ENCODE measurements around the gene NFYC.

NFYC gene

DNA sequence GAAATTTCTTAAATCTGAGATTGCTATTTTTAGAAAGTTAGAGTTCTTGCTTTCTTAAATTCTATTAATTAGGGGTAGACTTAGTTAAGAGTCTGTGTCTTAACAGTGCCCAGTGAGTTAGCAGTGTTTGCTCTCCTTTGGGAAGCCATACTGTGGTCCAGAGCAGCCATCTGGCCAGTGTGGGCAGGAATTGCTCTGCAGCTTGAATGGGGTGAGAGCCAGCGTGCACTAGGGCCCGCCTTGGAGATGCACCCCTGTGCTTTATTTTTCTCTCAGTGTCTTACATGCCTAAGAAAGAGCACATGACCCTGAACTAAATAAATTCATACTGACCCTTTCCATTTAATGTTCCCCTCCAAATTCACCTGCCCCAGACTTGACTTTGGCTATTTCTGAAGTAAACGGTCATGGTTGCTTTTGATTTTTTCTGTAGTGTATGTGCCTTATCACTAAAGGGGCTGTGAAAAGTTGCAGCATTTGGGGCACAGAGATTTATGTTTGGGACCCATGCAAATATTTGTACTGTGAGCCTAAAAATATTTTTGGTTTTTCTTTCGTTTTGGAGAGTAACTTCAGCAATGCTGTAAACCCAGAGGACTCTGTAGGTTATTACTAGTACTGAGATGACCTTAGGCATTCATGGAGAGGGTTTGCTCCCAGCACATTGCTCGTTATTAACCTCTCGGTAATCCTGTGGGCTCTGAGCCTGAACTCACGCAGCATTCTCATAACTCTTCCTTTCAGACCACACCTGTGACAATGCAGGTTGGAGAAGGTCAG lies 70.8 kb downstream of the NFYC start:
- DNase-seq = no peak

DNA sequence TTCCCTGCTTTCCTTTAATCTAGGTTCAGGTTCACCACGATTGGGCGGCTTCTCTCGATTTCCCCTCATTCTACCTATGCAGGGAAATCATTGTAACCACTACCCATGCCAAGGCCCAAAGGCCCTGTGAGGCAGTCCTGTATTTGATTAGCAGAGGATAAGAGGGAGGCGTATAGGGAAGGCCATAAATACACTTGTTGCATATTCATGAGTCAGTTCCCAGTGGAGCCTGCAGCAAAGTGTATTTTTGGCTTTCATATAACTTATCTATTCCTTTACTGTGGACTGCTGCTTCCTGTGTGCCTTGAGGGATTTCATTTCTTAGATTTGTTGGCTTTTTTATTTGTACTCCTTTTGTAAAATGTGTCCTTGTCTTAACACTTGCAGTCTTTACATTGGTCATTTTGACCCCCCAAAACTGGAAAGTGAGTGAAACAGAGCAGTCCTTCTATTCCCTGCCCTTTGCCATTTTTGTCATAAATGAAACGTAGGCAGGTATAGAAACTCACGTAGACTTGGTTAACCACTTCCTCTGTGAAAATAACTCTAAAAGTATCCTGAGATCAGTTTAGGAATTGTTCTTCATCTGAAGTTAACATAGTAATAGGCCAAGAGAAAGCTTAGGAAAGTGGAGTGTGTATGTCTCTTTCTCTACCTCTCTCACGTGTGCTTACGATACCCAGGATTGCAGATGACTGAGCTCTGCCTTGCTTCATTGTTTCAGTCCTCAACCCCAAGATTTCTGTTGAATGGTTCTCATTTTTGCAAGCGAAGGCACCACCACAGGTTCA lies 72.4 kb downstream of the NFYC start:
- no peak for DNase-seq

DNA sequence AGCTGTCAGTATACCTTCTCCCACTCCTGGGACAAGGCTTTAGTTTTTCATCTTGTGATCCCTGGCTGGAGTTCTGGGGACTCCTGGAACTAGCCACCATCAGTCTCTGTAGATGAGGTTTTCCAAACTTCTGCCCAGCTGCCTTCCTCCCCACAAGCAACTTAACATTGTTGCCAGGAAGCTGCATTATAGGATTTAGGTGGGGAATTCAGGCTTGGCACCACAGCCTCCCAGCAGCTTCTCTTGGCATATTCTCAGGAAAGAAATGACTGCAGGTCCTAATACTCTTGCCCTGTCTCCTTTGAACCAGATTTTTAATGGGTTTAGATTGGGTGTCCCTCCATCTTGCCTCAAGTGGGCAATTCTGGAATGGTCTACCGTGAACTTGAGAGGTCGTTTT lies 73.5 kb downstream of the NFYC start:
- no peak for DNase-seq

DNA sequence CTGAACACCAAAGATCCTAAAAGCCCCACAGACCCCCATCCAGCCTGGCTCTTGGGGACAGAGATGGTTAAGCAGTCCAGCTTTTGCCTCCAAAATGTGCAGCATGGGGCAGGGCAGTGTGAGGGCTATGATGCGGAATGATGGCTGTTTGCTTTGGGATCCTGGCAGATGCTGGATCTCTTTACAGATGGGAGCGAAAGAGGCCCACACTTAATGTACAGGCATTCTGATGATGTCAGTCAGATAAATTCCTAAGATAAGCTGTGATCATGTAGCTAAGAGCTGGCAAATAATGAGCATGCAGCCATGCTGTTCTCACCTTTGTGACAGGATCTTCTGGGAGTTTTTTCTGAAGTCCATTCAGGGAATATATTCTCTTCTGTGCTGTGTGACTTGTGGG lies 74.5 kb downstream of the NFYC start:
- DNase-seq = no peak

DNA sequence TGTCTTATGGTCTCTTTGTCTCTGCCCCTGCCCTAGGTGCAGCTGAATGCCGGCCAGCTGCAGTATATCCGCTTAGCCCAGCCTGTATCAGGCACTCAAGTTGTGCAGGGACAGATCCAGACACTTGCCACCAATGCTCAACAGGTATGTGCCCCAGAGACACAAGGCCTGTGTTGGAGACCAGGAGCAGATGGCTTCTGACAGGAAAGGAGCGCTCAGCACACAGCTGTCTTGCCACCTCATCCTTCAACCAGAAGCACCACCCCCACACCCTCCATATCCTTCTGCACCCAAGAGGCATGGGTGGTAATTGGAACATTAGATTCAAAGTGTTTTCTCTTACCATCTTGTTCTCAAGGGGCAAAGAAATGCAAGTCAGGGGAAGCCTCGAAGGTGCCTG lies 75.1 kb downstream of the NFYC start:
- no peak for DNase-seq

DNA sequence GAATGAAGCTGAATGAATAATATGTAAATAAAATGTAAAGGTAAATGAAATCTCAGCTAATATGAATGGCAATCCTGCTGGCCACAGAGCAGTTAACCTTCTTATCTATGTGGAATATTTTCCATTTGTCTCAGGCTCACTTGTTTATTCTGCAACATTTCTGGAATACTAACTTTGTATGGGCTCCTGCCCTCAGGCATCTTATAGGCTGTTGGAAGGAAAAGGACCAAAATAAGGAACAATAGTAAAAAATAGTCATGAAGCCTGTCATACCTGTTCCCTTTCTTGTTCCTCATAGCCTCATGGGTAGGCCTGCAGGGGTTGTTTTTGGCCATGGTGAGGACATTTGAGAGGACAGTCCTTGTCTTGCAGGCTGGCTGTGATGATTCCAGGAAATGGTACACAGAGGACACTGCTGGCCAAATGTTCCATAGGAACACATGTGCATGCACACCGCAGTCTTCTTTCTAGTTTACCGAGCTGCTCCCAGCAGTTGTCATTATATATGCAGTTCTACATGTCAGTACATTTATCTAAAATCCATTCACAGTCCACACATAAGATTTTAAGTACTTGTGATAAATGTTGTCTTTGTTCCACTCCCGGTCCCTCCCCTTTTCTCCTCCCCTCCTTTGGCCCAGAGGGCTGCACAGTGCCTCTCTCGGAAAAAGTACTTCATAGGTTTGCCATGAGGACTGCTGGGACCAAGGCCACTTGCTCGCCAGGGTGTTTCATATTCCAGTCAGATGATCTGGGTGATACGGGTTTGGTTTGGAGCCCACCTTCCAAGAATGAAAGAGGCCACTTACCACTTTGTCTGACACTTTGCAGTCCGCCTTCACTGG lies 76.9 kb downstream of the NFYC start:
- DNase-seq = no peak

DNA sequence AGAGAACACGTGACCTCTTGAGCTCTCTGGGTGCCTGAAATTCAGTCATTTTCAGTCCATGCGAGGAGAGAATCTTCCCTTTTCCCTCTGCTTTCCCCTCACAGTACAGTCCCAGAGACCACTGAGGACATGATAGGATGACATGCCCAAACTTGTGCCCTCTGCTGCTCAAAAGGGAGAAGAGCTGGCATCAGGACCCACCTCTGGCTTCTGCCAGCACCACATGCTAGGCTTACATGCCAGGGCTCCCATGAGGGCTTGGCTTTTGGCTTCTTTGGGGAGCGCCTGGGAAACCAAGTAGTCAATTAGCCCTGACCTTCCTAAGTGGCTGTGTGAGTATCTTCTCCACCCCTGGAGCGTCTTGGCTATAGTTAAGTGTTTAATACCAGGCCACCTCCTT lies 78.3 kb downstream of the NFYC start:
- DNase-seq = no peak

DNA sequence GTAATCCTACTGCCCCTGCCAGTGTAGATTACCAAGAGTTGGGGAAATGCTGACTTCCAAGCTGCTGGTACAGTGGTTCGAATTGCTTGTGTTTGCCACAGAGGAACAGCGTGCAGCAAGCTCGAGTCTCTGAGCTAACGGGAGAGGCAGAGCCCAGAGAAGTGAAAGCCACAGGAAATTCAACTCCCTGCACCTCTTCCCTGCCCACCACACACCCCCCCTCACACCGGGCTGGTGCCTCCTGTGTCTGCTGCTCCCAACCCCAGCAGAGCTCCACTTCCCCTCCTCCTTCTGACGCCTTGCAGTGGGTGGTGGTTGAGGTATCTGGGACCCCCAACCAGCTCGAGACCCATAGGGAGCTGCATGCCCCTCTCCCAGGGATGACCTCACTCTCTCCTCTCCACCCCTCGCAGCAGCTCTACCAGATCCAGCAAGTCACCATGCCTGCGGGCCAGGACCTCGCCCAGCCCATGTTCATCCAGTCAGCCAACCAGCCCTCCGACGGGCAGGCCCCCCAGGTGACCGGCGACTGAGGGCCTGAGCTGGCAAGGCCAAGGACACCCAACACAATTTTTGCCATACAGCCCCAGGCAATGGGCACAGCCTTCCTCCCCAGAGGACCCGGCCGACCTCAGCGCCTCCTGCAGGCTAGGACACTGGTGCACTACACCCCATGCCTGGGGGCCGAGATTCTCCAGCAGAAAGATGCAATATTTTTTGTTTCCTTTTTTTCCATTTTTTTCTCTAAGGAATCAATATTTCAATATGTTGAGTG lies 79.0 kb downstream of the NFYC start:
- no peak for DNase-seq

DNA sequence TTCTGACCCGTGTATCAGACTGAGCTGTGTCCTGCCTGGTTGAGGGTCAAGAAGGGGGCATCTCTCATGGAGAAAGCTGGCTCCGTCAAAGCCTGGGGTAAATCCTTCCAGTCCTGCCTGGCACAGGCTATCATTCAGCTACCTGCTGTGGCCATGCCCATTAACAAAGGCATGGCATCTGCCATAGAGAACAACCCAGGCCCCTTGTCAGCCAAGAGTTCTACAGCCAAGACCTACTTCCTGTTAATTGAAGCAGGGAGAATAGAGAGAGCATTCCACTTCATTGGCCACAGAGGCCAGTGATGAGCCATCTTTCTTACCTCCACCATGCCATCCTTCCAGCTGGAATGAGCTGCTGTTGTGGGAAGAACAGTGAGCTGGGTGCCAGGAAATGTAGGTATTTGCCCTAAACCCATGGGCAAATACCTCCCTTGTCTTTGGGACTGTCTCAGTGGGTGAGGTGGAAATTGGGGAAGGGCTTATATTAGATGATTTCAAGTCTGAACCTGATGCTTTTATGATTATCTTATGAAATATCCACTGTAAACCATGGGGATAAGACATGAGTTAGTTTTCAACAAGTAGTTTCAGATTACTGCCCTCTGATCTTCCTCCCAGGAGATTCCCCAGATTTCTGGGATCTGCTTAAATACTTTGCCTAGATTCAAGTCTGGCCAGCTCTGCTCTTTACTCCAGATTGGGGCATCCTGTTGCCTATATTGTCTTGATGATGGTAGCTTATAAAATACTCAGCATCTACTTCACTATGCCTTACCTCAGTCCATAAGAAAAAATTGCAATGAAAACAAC lies 80.8 kb downstream of the NFYC start:
- DNase-seq = no peak

DNA sequence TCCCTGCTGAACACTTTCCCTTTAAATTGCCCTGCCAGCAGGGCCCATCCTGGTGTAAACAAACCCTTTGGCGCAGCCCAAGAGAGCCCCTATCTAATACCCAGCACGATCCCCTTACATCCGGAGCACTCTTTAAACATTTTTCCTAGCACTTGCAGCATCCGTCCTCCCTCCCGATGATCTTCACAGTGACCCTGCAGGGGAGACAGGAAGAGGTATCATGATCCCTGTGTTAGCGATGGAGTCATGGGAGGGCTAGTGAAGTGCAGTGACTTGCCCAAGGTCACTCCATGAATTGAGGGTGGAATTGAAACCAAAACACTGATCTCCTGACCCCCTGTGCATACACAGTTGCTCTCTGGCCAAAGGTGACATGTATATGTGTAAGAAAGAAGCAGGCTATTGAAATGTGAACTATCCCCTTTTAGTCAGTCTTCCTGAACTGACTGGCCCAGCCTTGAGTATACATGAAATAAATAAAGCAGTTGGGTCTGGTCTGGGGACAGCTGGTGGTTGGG lies 82.3 kb downstream of the NFYC start:
- no peak for DNase-seq

DNA sequence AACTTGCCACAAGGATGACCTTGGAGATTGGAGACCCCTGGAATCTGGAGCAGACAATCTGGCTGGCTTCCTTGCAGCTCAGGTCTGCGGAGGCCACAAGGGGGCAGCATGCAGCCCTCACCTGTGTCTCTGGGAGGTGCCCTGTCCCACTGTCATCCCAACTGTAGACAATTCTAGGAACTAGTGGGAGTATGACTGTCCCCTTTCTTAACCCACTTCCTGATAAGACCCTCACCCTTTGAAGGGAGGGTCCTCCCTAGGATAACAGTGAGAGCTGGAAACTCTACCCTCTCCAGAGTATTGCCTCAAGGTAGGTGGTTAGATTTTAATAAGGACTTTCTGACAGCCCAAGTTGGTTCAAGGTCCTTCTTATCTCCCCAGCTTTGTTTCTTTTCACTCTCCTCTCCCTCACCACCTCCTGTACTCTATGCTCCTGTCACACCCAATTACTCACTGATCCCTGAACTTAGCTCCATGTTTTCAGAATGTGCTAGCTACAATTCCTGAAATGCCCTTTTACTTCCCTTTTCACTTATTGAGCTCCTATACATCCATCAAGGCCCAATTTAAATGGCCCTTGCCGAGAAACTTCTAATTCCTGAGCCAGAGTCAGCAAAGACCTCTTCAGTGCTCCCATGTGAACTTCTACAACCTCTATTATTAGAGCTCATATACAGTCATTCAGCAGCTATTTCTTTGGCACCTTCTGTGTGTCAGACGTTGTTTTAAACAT lies 82.9 kb downstream of the NFYC start:
- DNase-seq = peak; percentile 71

DNA sequence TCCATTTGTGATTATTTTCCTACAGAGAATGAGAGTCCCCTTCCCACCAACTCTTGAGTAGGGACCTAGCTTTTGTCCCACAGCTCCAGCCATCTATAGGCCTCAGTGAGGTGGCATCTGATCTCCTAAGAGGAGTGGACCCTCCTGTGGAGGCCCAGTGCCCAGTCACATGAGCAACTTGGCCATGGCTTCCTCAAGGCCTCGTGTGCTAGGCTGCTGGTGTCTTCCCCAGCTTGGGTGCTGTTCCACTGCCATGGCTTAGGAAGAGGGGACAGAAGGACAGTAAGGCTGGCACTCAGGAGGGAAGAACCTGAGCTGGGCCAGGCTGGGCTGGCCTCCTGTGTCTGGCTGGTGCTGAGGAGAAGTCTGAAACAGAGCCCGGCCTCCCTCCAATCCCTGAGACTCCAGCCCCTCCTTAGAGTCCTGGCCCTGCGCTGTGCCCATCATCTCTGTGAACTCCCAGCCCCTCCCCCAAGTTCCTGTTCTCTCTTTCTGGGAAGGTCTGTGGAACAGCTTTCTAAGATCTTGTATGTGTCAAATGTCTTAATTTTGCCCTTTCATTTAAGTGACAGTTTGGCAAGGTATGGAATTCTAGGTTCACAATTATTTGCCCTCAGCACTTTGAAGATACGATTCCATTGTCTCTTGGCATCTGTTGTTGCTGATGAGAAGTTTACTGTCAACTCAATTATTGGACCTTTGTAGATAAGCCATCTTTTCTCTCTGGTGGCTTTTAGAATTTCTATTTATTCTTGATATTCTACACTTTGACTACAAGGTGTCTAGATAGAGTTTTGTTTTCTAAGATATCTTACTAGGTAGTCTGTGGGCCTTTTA lies 85.0 kb downstream of the NFYC start:
- no peak for DNase-seq

DNA sequence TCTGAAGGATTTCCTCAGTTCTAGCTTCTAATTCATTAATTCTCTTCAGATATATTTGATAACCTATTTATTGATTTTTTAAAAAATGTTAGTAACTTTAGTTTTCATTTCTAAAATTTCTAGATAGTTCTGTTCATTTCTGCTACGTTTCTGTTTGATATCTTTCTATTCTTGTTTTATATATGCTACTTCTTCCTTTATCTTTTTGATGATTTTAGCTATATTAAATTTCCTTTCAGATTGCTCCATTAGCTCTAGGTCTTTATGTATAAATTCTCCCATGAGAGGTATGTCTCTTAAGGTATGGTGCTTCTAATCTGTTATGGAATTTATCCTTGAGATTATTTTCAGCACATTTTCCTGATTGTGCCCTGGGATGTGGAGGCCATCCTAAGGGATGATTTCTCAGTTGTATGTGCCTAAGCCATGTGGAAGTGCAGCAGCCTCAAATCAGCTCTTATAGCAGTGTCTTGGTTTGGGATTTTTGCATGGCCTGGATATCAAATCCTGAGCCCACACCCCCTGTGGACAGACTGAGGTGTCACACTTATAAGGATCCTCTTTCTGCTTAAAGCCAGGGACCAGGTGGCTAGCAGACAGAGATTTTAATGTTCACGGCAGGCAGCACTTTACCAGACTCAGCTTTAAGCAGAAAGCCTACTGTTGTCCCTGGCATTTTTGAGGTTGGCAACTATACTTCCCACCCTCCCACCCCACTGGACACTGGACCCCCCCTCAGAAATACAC lies 85.9 kb downstream of the NFYC start:
- DNase-seq = no peak

DNA sequence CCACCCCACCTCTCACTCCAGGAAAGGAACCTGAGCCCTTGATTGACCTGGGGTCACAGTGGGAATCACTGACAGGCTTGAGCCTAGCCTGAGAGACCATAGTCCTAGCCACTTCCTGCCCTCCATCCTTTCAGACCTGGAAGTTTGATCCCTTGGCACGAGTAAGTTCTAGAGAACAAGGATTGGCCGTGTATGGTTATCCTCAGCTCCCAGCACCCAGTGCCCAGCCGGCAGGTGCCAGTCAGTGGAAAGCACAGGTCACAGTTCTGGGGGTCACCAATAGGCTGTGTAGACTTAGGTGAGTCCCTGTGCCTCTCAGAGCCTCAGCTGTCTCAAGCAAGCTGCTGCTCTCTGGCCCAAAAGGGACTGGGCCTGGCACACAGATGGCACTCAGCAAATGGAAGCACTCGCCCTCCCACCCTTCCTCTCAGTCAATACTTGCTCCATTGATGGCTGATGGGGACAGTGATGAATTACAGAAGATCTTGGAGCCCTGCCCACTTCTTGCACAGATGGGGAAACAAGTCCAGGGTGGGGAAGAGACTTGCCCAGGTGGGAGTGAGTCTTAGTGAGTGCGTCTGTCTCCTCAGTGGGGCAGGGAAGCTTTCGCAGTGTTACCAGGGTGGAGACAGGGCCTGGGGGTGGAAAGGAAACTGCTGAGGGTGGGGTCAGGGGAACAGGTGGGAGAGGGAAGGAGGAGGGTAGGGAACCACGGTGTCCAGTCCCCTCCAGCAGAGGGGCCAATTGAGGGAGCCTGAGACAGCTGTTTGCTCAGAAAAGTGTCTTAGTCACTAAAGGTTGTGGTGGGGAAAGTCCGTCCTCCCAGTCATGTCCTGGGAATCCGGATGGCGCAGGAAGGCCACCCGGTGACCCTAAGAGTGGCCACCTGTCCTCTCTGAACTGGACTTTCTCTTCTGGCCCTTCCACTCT lies 89.4 kb downstream of the NFYC start:
- no peak for DNase-seq

DNA sequence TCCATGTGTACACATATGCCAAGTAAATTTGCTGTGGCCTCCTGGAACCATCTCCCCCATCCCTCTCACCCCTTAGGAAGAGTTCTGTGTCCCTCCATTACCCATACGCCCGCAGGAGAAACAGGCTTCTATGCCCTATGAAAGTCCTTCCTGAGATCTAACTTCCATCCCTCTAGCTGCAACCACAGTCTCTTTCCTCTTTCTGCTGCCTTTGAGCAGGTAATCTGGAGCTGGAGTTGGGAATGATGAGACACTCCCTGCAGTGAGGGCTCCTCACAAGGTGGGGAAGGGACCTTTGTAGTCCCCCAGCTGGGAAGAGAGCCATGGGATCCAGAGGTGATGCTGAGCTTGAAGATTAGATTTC lies 90.1 kb downstream of the NFYC start:
- no peak for DNase-seq

DNA sequence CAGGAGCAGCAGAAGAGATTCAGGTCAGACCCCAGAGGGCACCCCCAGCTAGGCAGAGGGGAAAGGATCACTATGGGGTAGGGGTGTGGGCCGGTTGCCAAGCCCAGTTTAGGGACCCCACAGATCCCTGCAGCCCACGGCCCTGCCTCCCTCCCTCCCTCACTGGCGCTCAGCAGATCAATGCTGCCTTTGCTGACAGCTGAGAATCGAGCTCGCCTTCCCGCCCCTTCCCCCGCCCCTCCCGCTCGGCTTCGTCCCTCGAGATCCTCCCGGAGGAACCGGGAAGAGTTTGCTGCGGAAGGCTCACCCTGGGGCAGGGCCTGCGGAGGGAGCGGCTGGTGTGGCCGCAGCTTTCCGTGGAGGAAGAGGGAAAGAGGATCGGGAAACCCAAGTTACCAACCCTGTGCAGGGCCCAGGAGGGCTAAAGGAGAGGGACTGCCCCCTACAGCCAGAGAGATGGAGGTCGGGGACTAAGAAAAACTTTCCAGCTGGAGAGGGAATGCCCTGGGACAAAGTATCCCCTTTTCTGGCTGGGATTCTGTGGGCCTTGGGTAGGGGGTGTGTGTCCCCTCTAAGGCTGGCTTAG lies 91.0 kb downstream of the NFYC start:
- no peak for DNase-seq

Data from activated naive CD4-positive, alpha-beta T cell treated with Interleukin-2 at 50 U/mL for 16 hours (primary cell).